Measurements from ENCODE around the gene ZNF235.

GRCh38 chr19:44308011-44308410 is 3.2 kb upstream of the ZNF235 start:
- TF ChIP-seq CTCF (IDR thresholded peaks at IDR 0.05) (no peak), POLR2A (IDR thresholded peaks at IDR 0.05) (no peak), POLR2AphosphoS5 (IDR thresholded peaks at IDR 0.05) (no peak)

All from breast epithelium (tissue), 3 donors.